ENCODE measurements around the gene NT5DC1.

DNA sequence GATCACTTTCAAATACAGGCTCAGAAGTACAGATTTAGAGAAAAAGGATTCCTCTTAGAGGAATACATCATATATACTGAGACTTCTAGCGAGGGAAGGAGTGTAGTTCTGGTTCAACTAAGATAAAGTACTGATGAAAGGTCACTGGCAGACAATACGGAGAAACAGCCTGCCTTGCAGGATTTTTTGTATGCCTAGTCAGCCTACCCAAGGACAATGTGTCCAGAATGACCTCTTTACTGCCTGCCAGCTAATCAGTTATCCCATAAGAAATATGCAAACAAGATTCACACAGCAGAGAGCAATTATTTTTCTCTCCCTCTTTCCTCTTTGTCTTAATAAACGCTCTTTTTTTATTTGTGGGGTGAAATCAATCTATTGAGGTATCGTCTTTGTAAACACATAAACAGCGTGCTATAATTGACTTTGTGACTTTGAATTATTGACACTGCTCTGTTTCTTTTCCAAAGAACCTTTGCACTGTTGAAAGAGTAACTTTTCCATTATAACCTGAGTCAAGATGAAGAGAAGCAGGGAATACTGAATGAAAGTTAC, 154.7 kb downstream of the NT5DC1 start:
- TF ChIP-seq, protein P1, sequence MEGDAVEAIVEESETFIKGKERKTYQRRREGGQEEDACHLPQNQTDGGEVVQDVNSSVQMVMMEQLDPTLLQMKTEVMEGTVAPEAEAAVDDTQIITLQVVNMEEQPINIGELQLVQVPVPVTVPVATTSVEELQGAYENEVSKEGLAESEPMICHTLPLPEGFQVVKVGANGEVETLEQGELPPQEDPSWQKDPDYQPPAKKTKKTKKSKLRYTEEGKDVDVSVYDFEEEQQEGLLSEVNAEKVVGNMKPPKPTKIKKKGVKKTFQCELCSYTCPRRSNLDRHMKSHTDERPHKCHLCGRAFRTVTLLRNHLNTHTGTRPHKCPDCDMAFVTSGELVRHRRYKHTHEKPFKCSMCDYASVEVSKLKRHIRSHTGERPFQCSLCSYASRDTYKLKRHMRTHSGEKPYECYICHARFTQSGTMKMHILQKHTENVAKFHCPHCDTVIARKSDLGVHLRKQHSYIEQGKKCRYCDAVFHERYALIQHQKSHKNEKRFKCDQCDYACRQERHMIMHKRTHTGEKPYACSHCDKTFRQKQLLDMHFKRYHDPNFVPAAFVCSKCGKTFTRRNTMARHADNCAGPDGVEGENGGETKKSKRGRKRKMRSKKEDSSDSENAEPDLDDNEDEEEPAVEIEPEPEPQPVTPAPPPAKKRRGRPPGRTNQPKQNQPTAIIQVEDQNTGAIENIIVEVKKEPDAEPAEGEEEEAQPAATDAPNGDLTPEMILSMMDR (IDR thresholded peaks at IDR 0.05 in 4 of 5, conservative IDR thresholded peaks at IDR 0.05 in 1 of 5), result no peak
- TF ChIP-seq POLR2A (IDR thresholded peaks at IDR 0.05), result no peak
